ENCODE data around the gene BMP2K.

BMP2K gene

DNA sequence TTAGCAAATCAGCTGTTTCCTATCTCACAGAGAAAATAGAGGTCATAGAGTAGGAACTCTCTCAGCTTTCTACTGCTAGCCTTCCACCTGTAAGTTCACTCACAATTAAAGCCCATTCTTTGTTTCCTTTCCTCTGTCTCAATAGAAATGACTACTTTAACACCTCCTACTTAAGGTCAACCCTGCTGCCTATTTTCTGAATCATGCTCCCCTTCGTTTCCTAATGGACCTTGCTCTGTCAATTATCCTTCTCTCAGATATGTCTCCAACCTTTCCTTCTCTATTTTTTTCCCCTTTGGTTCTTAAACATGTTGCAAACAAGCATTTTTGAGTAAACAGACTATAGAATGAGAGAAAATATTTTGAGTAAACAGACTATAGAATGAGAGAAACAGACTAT is 168.2 kb downstream of the BMP2K start:
- no peaks in the 10 kb centered on the region for H3F3A ChIP-seq (ENCODE audit: low read depth)
- H3K36me3 ChIP-seq (ENCODE audit: insufficient read depth, low read length), result no peaks in the 10 kb centered on the region
- H3K9me2 ChIP-seq (replicated peaks; ENCODE audit: low read depth, low read length), result no peaks in the 10 kb centered on the region
- no peak overlapping the region for H3K9ac ChIP-seq (ENCODE audit: low read depth, low read length, poor library complexity, severe bottlenecking)
- peaks cover 9% of the 10 kb centered on the region for H3K4me1 ChIP-seq (ENCODE audit: insufficient read depth, low read length, poor library complexity, severe bottlenecking)
- H2AFZ ChIP-seq (ENCODE audit: low read length), result no peak overlapping the region
- H3K79me2 ChIP-seq (ENCODE audit: insufficient read depth, low read length), result peaks cover 9% of the 10 kb centered on the region; the same call in 1 of the 2 replicates
- no peaks in the 10 kb centered on the region for H4K20me1 ChIP-seq (ENCODE audit: insufficient read depth, low read length, poor library complexity, severe bottlenecking)
- no peak overlapping the region for H3K4me3 ChIP-seq (ENCODE audit: low read length, poor library complexity, severe bottlenecking)
- peaks cover 6% of the 10 kb centered on the region; the same call in 1 of the 2 replicates for H3K9me3 ChIP-seq (ENCODE audit: insufficient read depth, low read depth, low read length)
- H3K4me2 ChIP-seq (ENCODE audit: low read depth, low read length, poor library complexity, severe bottlenecking), result no peak overlapping the region
- TF ChIP-seq, protein P1, sequence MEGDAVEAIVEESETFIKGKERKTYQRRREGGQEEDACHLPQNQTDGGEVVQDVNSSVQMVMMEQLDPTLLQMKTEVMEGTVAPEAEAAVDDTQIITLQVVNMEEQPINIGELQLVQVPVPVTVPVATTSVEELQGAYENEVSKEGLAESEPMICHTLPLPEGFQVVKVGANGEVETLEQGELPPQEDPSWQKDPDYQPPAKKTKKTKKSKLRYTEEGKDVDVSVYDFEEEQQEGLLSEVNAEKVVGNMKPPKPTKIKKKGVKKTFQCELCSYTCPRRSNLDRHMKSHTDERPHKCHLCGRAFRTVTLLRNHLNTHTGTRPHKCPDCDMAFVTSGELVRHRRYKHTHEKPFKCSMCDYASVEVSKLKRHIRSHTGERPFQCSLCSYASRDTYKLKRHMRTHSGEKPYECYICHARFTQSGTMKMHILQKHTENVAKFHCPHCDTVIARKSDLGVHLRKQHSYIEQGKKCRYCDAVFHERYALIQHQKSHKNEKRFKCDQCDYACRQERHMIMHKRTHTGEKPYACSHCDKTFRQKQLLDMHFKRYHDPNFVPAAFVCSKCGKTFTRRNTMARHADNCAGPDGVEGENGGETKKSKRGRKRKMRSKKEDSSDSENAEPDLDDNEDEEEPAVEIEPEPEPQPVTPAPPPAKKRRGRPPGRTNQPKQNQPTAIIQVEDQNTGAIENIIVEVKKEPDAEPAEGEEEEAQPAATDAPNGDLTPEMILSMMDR (conservative IDR thresholded peaks at IDR 0.05; ENCODE audit: low read length), result no peak
- TF ChIP-seq EZH2phosphoT487 (IDR thresholded peaks at IDR 0.05; ENCODE audit: borderline replicate concordance), result no peak
- H3K27me3 ChIP-seq (ENCODE audit: insufficient read depth, low read length, poor library complexity, severe bottlenecking), result no peaks in the 10 kb centered on the region

DNA sequence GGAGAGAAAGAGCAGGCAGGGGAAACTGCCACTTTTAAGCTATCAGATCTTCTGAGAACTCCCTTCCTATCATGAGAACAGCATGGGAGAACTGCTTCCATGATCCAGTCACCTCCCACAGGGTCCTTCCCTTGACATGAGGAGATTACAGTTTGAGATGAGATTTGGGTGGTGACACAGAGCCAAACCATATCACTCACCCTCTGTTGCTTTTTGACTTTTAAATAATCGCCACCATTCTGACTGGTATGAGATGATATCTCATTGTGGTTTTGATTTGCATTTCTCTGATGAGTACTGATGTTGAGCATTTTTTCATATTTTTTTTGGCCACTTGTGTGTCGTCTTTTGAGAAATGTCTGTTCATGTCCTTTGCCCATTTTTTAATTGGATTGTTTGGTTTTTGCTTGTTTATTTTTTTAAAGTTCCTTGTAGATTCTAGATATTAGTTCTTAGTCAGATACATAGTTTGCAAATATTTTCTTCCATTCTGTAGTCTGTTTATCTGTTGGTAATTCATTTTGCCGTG is 169.6 kb downstream of the BMP2K start:
- Histone ChIP-seq H2AFZ (ENCODE audit: low read length) (no peak overlapping the region), H3K36me3 (ENCODE audit: insufficient read depth, low read length) (no peaks in the 10 kb centered on the region), H4K20me1 (ENCODE audit: insufficient read depth, low read length, poor library complexity, severe bottlenecking) (no peaks in the 10 kb centered on the region), H3K4me1 (ENCODE audit: insufficient read depth, low read length, poor library complexity, severe bottlenecking) (no peaks in the 10 kb centered on the region), H3K9me2 (replicated peaks; ENCODE audit: low read depth, low read length) (no peaks in the 10 kb centered on the region), H3K27me3 (ENCODE audit: insufficient read depth, low read length, poor library complexity, severe bottlenecking) (no peaks in the 10 kb centered on the region), H3K79me2 (ENCODE audit: insufficient read depth, low read length) (no peaks in the 10 kb centered on the region), H3K9ac (ENCODE audit: low read depth, low read length, poor library complexity, severe bottlenecking) (no peak overlapping the region), H3K9me3 (ENCODE audit: insufficient read depth, low read depth, low read length) (peaks cover 6% of the 10 kb centered on the region; the same call in 1 of the 2 replicates), H3K4me3 (ENCODE audit: low read length, poor library complexity, severe bottlenecking) (no peak overlapping the region), H3K4me2 (ENCODE audit: low read depth, low read length, poor library complexity, severe bottlenecking) (no peak overlapping the region), H3F3A (ENCODE audit: low read depth) (no peaks in the 10 kb centered on the region)
- no peak for TF ChIP-seq EZH2phosphoT487 (IDR thresholded peaks at IDR 0.05; ENCODE audit: borderline replicate concordance)
- TF ChIP-seq, protein P1 (conservative IDR thresholded peaks at IDR 0.05; ENCODE audit: low read length), result no peak

DNA sequence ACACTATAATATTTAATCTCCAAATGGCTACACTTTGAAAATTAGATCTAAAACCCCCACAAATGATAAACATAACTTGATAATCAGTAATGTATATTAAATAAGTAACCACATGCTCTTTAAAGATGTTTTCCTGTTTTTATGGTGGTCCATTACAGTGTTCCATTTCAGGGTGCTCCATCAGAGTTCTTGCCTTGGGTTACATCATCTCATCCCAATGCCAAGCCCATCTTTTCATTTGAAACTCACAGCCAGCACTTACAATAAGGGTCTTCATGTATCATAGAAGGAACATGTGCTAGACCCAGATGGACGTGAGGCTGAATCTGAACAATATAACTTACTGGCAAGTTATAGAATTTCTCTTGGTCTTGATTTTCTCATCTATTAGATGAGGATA is 173.6 kb downstream of the BMP2K start:
- no peaks in the 10 kb centered on the region for H4K20me1 ChIP-seq (ENCODE audit: insufficient read depth, low read length, poor library complexity, severe bottlenecking)

More for the DNA sequence above, 173.6 kb downstream of the BMP2K start:
- no peaks in the 10 kb centered on the region for H3K36me3 ChIP-seq (ENCODE audit: insufficient read depth, low read length)
- no peak overlapping the region for H3K9ac ChIP-seq (ENCODE audit: low read depth, low read length, poor library complexity, severe bottlenecking)
- H2AFZ ChIP-seq (ENCODE audit: low read length), result no peak overlapping the region
- no peaks in the 10 kb centered on the region for H3F3A ChIP-seq (ENCODE audit: low read depth)
- H3K9me2 ChIP-seq (replicated peaks; ENCODE audit: low read depth, low read length), result no peaks in the 10 kb centered on the region
- H3K4me2 ChIP-seq (ENCODE audit: low read depth, low read length, poor library complexity, severe bottlenecking), result no peak overlapping the region
- no peaks in the 10 kb centered on the region for H3K27me3 ChIP-seq (ENCODE audit: insufficient read depth, low read length, poor library complexity, severe bottlenecking)
- H3K4me1 ChIP-seq (ENCODE audit: insufficient read depth, low read length, poor library complexity, severe bottlenecking), result no peaks in the 10 kb centered on the region
- peaks cover 6% of the 10 kb centered on the region; the same call in 1 of the 2 replicates for H3K9me3 ChIP-seq (ENCODE audit: insufficient read depth, low read depth, low read length)
- no peaks in the 10 kb centered on the region for H3K79me2 ChIP-seq (ENCODE audit: insufficient read depth, low read length)
- TF ChIP-seq EZH2phosphoT487 (IDR thresholded peaks at IDR 0.05; ENCODE audit: borderline replicate concordance), result no peak
- TF ChIP-seq, protein P1 (conservative IDR thresholded peaks at IDR 0.05; ENCODE audit: low read length), result no peak
- no peak overlapping the region for H3K4me3 ChIP-seq (ENCODE audit: low read length, poor library complexity, severe bottlenecking)

All from Loucy (cell line).